HL-60 (cell line): ENCODE measurements around the gene SLC12A1.

Source experiments
- DNase-seq, 2 experiments: peaks; one replicate each; pipeline ENCODE4 v3.0.0-alpha.2; 2010 to 2020; ENCODE audit warnings: low read depth in 1 of 2, low spot score in 1 of 2
- H3K27ac ChIP-seq: fragments of 250-450 bp; sonication (Bioruptor Pico); replicated peaks from 2 replicates; pipeline ENCODE4 v1.5.1; 2020; ENCODE audit warnings: mild to moderate bottlenecking, moderate library complexity
- H3K27me3 ChIP-seq: fragments of 250-450 bp; sonication (Bioruptor Pico); 2 replicates; pipeline ENCODE4 v1.5.1; 2021; ENCODE audit warnings: mild to moderate bottlenecking, moderate library complexity; ENCODE audit not compliant: insufficient read depth, poor library complexity, severe bottlenecking
- H3K4me3 ChIP-seq: replicated peaks from 2 replicates; pipeline ENCODE4 v1.5.1; 2011; ENCODE audit warnings: mild to moderate bottlenecking, control low read depth, low read length; ENCODE audit not compliant: insufficient read depth
- GABPA ChIP-seq: IDR thresholded peaks from 2 replicates; pipeline ENCODE4 v1.6.1; 2012; ENCODE audit warnings: low read depth
- POLR2AphosphoS5 ChIP-seq: IDR thresholded peaks from 2 replicates; pipeline ENCODE4 v1.6.1; 2012; ENCODE audit warnings: low read depth
- SPI1 ChIP-seq: IDR thresholded peaks from 2 replicates; pipeline ENCODE4 v1.6.1; 2012; ENCODE audit warnings: low read depth, mild to moderate bottlenecking, borderline replicate concordance
- TF ChIP-seq, protein P1 (sequence below): IDR thresholded peaks from one replicate; pipeline ENCODE4 v1.5.1; 2011; ENCODE audit warnings: low read length, control low read depth, inconsistent platforms; ENCODE audit not compliant: insufficient read depth
- TF ChIP-seq, protein P2 (sequence below): IDR thresholded peaks from 2 replicates; pipeline ENCODE4 v1.6.1; 2012; ENCODE audit warnings: low read depth; ENCODE audit not compliant: insufficient replicate concordance

SLC12A1 gene

DNA sequence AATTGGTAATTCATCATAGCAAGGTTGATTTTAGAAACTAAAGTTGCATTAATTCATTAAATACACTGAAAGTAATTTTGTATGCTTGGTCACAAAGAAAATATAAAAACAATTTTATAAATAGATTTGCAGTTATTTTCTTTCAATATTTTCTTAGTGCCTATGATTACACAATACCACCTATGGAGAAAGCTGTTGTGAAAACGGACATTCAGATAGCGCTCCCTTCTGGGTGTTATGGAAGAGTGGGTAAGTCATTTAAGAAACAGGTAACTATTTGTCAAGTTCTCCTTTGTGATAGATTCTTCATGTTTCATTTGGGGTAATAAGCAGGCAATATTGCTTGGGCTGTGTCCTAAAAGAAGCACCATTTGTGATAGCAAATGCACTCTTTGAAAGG is 128.2 kb downstream of the SLC12A1 start:
- H3K27me3 ChIP-seq, result no peaks in the 10 kb centered on the region
- peak overlapping the region; percentile 76 for H3K4me3 ChIP-seq
- TF ChIP-seq GABPA (no peak), POLR2AphosphoS5 (no peak)
- TF ChIP-seq, protein P1, sequence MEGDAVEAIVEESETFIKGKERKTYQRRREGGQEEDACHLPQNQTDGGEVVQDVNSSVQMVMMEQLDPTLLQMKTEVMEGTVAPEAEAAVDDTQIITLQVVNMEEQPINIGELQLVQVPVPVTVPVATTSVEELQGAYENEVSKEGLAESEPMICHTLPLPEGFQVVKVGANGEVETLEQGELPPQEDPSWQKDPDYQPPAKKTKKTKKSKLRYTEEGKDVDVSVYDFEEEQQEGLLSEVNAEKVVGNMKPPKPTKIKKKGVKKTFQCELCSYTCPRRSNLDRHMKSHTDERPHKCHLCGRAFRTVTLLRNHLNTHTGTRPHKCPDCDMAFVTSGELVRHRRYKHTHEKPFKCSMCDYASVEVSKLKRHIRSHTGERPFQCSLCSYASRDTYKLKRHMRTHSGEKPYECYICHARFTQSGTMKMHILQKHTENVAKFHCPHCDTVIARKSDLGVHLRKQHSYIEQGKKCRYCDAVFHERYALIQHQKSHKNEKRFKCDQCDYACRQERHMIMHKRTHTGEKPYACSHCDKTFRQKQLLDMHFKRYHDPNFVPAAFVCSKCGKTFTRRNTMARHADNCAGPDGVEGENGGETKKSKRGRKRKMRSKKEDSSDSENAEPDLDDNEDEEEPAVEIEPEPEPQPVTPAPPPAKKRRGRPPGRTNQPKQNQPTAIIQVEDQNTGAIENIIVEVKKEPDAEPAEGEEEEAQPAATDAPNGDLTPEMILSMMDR, result peak; percentile 9
- TF ChIP-seq, protein P2, sequence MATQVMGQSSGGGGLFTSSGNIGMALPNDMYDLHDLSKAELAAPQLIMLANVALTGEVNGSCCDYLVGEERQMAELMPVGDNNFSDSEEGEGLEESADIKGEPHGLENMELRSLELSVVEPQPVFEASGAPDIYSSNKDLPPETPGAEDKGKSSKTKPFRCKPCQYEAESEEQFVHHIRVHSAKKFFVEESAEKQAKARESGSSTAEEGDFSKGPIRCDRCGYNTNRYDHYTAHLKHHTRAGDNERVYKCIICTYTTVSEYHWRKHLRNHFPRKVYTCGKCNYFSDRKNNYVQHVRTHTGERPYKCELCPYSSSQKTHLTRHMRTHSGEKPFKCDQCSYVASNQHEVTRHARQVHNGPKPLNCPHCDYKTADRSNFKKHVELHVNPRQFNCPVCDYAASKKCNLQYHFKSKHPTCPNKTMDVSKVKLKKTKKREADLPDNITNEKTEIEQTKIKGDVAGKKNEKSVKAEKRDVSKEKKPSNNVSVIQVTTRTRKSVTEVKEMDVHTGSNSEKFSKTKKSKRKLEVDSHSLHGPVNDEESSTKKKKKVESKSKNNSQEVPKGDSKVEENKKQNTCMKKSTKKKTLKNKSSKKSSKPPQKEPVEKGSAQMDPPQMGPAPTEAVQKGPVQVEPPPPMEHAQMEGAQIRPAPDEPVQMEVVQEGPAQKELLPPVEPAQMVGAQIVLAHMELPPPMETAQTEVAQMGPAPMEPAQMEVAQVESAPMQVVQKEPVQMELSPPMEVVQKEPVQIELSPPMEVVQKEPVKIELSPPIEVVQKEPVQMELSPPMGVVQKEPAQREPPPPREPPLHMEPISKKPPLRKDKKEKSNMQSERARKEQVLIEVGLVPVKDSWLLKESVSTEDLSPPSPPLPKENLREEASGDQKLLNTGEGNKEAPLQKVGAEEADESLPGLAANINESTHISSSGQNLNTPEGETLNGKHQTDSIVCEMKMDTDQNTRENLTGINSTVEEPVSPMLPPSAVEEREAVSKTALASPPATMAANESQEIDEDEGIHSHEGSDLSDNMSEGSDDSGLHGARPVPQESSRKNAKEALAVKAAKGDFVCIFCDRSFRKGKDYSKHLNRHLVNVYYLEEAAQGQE, result no peak
- DNase-seq, result peak in 1 of 2 experiments; percentile 54
- peak overlapping the region; percentile 93 for H3K27ac ChIP-seq

DNA sequence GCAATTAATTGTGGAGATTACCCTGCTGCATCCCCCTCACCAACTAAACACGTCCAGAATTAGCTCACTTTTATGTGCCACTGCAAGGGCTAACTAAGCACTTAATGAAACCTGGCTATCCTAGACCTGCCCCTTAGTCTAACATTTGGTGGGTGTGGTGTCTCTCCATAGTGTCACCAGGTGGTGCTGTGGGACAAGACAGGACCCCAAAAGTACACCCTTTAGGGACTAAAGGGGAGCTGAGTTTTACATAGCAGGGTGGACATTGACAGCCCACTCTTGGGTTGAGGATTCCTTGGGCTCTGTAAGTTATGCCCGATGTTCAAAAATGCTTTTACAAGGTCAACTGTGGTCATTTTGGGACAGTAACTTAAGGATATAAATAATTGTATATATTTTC is 130.8 kb downstream of the SLC12A1 start:
- Histone ChIP-seq H3K27ac (no peak overlapping the region), H3K27me3 (no peaks in the 10 kb centered on the region), H3K4me3 (no peak overlapping the region)
- TF ChIP-seq POLR2AphosphoS5, result no peak
- TF ChIP-seq, protein P2, result no peak
- DNase-seq, result no peak

DNA sequence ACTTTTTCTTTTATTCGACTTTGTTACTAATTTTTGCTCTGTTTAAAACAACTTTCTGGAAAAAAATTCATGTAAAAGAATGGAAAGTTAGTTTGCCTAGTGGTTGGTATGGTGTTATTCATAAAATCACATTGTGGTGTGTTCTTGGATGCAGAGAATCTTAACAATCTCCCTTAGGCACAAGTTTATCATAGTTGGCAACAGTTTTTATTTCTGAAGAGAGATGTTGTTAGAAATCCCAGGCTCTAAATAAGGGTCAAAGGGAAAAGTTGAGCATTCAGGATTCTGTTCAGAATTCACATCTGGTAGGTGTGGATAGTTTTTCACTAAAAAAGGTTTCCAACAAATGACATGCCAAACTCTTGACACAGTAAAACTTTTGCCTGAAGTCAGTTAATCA is 131.5 kb downstream of the SLC12A1 start:
- Histone ChIP-seq H3K27me3 (no peaks in the 10 kb centered on the region), H3K27ac (no peak overlapping the region), H3K4me3 (no peak overlapping the region)
- DNase-seq, result no peak
- TF ChIP-seq SPI1, result no peak

DNA sequence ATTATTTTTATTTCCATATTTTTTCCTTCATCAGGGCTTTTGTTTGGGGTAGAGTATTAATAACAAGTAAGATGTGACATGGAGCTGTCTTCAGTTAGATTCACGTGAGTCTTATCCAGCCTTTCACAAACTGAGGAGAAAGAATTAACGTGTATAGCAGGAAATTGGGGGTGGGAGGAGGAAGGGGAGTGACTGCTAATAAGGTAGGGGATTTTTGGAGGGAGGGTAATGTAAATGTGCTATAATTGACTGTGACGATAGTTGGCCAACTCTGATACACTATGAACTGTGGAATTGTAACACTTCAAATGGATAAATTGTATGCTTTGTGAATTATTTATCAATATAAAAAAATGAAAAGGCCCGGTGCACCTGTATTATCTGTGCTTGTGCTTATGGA is 134.0 kb downstream of the SLC12A1 start:
- H3K4me3 ChIP-seq, result no peak overlapping the region
- no peak for TF ChIP-seq POLR2AphosphoS5
- TF ChIP-seq, protein P2, result no peak
- no peak for TF ChIP-seq SPI1
- TF ChIP-seq, protein P1, result no peak
- TF ChIP-seq GABPA, result no peak
- H3K27me3 ChIP-seq, result no peaks in the 10 kb centered on the region
- no peak for DNase-seq
- no peak overlapping the region for H3K27ac ChIP-seq
